ENCODE data around the gene GSDMA. TPM values are rescaled to one million over a fixed set of nuclear protein-coding genes. Genes with fewer than 3 reads are reported as not detected.

The GSDMA gene
- total RNA-seq, 1 donor from 2014 or later: not detected

DNA sequence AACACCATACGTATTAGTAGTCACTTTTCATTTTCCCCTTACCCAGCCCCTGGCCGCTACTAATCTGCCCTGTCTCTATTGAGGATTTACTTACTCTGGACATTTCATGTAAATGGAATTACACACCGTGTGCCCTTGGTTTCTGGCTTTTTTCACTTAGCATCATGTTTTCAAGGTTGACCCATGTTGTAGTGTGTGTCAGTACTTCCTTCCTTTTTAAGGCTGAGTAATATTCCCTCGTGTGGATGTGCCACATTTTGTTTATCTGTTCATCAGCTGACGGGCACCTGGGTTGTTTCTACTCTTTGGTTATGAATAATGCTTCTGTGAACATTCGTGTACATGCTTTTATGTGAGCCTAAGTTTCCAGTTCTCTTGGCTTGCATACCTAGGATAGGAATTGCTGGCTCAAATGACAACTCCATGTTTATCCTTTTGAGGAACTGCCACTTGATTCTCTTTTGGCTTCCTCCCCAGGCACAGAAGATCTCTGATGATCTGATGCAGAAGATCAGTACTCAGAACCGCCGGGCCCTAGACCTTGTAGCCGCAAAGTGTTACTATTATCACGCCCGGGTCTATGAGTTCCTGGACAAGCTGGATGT, 25.5 kb downstream of the GSDMA start:
- H3K27me3 ChIP-seq (ENCODE audit: control insufficient read depth, insufficient read depth, low read length): no peaks in the 10 kb centered on the region
- DNase-seq (ENCODE audit: low read depth): no peak
- TF ChIP-seq, protein P1, sequence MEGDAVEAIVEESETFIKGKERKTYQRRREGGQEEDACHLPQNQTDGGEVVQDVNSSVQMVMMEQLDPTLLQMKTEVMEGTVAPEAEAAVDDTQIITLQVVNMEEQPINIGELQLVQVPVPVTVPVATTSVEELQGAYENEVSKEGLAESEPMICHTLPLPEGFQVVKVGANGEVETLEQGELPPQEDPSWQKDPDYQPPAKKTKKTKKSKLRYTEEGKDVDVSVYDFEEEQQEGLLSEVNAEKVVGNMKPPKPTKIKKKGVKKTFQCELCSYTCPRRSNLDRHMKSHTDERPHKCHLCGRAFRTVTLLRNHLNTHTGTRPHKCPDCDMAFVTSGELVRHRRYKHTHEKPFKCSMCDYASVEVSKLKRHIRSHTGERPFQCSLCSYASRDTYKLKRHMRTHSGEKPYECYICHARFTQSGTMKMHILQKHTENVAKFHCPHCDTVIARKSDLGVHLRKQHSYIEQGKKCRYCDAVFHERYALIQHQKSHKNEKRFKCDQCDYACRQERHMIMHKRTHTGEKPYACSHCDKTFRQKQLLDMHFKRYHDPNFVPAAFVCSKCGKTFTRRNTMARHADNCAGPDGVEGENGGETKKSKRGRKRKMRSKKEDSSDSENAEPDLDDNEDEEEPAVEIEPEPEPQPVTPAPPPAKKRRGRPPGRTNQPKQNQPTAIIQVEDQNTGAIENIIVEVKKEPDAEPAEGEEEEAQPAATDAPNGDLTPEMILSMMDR (IDR thresholded peaks at IDR 0.05; ENCODE audit: insufficient read depth, low read length, poor library complexity, severe bottlenecking): no peak
- no peaks in the 10 kb centered on the region for H3K36me3 ChIP-seq (ENCODE audit: control insufficient read depth, insufficient read depth, low read length)
- H3K4me3 ChIP-seq (ENCODE audit: low read depth, low read length): no peak overlapping the region

DNA sequence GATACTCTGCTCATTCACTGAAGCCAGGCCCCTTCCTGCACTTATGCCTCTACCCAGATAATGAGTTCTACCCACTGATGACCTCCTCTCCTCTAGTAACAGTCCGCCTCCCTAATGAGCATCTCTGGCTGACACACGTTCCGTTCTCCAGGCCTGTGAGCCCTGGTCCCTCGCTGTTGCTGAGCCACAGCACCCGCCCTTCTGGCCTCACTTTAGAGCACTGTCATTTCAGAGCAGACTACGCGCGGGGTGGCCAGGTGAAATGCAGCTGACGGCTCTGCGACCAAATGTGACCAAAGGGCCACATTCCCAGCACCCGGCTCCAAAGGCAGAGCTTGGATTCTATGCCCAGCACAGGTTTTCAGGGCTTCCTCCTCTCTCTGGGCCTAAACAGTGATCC, 31.6 kb downstream of the GSDMA start:
- Histone ChIP-seq H3K27me3 (ENCODE audit: control insufficient read depth, insufficient read depth, low read length) (no peaks in the 10 kb centered on the region), H3K4me3 (ENCODE audit: low read depth, low read length) (no peak overlapping the region), H3K36me3 (ENCODE audit: control insufficient read depth, insufficient read depth, low read length) (peaks cover 1% of the 10 kb centered on the region)
- DNase-seq (ENCODE audit: low read depth): no peak
- TF ChIP-seq, protein P1 (IDR thresholded peaks at IDR 0.05; ENCODE audit: insufficient read depth, low read length, poor library complexity, severe bottlenecking): no peak

DNA sequence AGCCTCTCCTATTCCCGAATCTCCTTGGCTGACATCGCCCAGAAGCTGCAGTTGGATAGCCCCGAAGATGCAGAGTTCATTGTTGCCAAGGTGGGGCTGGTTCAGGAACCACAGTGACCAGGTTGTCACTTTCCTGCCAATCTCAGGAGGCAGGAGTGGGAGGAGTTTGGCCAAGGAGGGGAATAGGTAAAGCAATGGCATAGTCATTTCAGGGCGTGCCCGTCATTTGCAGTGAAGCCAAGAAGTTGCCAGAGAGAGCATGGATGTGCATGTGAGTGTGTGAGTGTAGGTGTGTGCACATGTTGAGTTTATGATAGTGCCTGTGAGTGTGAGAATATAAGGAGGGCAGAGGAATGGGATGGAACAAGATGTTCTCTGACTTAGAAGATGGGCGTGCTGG, 32.6 kb downstream of the GSDMA start:
- Histone ChIP-seq H3K27me3 (ENCODE audit: control insufficient read depth, insufficient read depth, low read length) (no peaks in the 10 kb centered on the region), H3K36me3 (ENCODE audit: control insufficient read depth, insufficient read depth, low read length) (peaks cover 1% of the 10 kb centered on the region), H3K4me3 (ENCODE audit: low read depth, low read length) (no peak overlapping the region)
- TF ChIP-seq, protein P1 (IDR thresholded peaks at IDR 0.05; ENCODE audit: insufficient read depth, low read length, poor library complexity, severe bottlenecking): no peak
- no peak for DNase-seq (ENCODE audit: low read depth)

DNA sequence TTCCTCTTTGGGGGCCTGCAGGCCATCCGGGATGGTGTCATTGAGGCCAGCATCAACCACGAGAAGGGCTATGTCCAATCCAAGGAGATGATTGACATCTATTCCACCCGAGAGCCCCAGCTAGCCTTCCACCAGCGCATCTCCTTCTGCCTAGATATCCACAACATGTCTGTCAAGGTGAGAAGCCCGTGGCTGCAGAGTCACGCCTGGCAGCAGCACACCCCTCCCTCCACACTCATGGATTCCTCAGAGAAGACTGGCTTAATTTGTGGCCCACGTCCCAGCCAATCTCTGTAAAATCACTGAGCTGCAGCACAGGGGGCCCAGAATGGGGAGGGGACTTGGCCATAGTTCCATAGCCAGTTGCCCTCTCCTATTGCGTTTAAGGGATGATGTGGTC, 33.4 kb downstream of the GSDMA start:
- no peak overlapping the region for H3K4me3 ChIP-seq (ENCODE audit: low read depth, low read length)
- no peak for DNase-seq (ENCODE audit: low read depth)
- TF ChIP-seq, protein P1 (IDR thresholded peaks at IDR 0.05; ENCODE audit: insufficient read depth, low read length, poor library complexity, severe bottlenecking): no peak
- peaks cover 1% of the 10 kb centered on the region for H3K36me3 ChIP-seq (ENCODE audit: control insufficient read depth, insufficient read depth, low read length)
- no peaks in the 10 kb centered on the region for H3K27me3 ChIP-seq (ENCODE audit: control insufficient read depth, insufficient read depth, low read length)

DNA sequence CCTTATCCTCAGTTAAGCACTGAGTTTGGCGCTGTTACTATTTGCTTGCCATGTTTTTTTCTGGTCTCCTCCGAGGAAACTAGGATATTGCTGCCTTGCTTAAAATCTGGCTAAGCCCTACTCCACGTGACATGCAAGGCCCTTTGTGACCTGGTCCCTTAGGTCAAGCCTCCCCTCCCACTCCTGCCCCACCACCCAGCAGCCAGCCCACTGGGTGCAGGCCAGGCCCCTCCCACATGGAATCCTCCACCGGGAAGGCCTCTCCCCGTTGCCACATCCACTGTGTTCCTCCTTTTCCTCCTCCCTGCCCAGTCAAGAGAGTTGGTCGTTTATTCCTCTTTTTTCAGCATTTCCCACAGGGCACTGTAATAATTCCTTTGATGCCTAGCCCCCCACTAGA, 34.0 kb downstream of the GSDMA start:
- Histone ChIP-seq H3K27me3 (ENCODE audit: control insufficient read depth, insufficient read depth, low read length) (no peaks in the 10 kb centered on the region), H3K36me3 (ENCODE audit: control insufficient read depth, insufficient read depth, low read length) (peaks cover 1% of the 10 kb centered on the region), H3K4me3 (ENCODE audit: low read depth, low read length) (no peak overlapping the region)
- DNase-seq (ENCODE audit: low read depth): no peak
- TF ChIP-seq, protein P1 (IDR thresholded peaks at IDR 0.05; ENCODE audit: insufficient read depth, low read length, poor library complexity, severe bottlenecking): no peak

DNA sequence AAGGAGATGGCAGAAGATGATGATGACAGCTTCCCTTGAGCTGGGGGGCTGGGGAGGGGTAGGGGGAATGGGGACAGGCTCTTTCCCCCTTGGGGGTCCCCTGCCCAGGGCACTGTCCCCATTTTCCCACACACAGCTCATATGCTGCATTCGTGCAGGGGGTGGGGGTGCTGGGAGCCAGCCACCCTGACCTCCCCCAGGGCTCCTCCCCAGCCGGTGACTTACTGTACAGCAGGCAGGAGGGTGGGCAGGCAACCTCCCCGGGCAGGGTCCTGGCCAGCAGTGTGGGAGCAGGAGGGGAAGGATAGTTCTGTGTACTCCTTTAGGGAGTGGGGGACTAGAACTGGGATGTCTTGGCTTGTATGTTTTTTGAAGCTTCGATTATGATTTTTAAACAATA, 34.7 kb downstream of the GSDMA start:
- H3K4me3 ChIP-seq (ENCODE audit: low read depth, low read length): no peak overlapping the region
- no peak for DNase-seq (ENCODE audit: low read depth)
- H3K27me3 ChIP-seq (ENCODE audit: control insufficient read depth, insufficient read depth, low read length): no peaks in the 10 kb centered on the region
- TF ChIP-seq, protein P1 (IDR thresholded peaks at IDR 0.05; ENCODE audit: insufficient read depth, low read length, poor library complexity, severe bottlenecking): no peak
- peaks cover 1% of the 10 kb centered on the region for H3K36me3 ChIP-seq (ENCODE audit: control insufficient read depth, insufficient read depth, low read length)

Measured in kidney epithelial cell (primary cell).